Measurements from ENCODE around the gene ZFPM1. TPM values are rescaled to one million over a fixed set of nuclear protein-coding genes. Genes with fewer than 3 reads are reported as not detected.

The ZFPM1 gene
- total RNA-seq, 1 experiment from 2014 or later: 14.6 TPM

- Histone ChIP-seq H3K36me3 (ENCODE audit: control insufficient read depth in 1 of 2, insufficient read depth in 2 of 2, low read length in 2 of 2) (no peaks in the 10 kb centered on the region), H3K79me2 (ENCODE audit: insufficient read depth, low read length) (no peaks in the 10 kb centered on the region), H3K9ac (ENCODE audit: low read length) (no peak overlapping the region), H3K9me2 (ENCODE audit: insufficient read depth) (no peaks in the 10 kb centered on the region), H3K27ac (ENCODE audit: low read depth, low read length) (no peak overlapping the region), H2AFZ (ENCODE audit: low read depth, low read length, poor library complexity, severe bottlenecking) (no peak overlapping the region), H3K4me3 (replicated peaks in 1 of 2; ENCODE audit: low read depth in 1 of 2, low read length in 2 of 2) (no peak overlapping the region), H3K4me2 (ENCODE audit: low read length) (no peak overlapping the region), H3K27me3 (ENCODE audit: insufficient read depth, low read length) (no peaks in the 10 kb centered on the region), H3K4me1 (ENCODE audit: control insufficient read depth in 1 of 2, insufficient read depth in 2 of 2, low read length in 2 of 2) (peaks cover 0 to 5% of the 10 kb centered on the region in 2 experiments; a peak in 1 of 4 replicates), H3K9me3 (ENCODE audit: control insufficient read depth in 1 of 2, insufficient read depth in 1 of 2, low read depth in 1 of 2, low read length in 2 of 2) (no peaks in the 10 kb centered on the region), H4K20me1 (ENCODE audit: insufficient read depth) (no peaks in the 10 kb centered on the region)
- intact Hi-C loops (cut with micrococcal nuclease): no loop called here
- TF ChIP-seq FOSL1 (IDR thresholded peaks at IDR 0.05; ENCODE audit: low read depth): no peak
- no peak for TF ChIP-seq ZBTB33 (IDR thresholded peaks at IDR 0.05; ENCODE audit: extremely low read depth, insufficient replicate concordance, low read length)
- TF ChIP-seq POLR2A (IDR thresholded peaks at IDR 0.05; ENCODE audit: borderline replicate concordance, extremely low read depth, insufficient read depth, insufficient read length): no peak
- no peak for TF ChIP-seq CTCF (IDR thresholded peaks at IDR 0.05 in 2 of 3, conservative IDR thresholded peaks at IDR 0.05 in 1 of 3; ENCODE audit: borderline replicate concordance in 1 of 3, insufficient read depth in 1 of 3, low read depth in 2 of 3, low read length in 2 of 3)
- no peak for TF ChIP-seq YY1 (IDR thresholded peaks at IDR 0.05; ENCODE audit: extremely low read depth, insufficient replicate concordance, low read depth, low read length)
- TF ChIP-seq EZH2 (IDR thresholded peaks at IDR 0.05): no peak
- no peak for TF ChIP-seq RAD21 (IDR thresholded peaks at IDR 0.05; ENCODE audit: low read depth)
- no peak for TF ChIP-seq JUND (IDR thresholded peaks at IDR 0.05)
- TF ChIP-seq ZNF274 (IDR thresholded peaks at IDR 0.05; ENCODE audit: low read depth, low read length): no peak
- no TSS peak for BruUV-seq (replicated peaks)
- no peak for ATAC-seq
- RAD21 ChIA-PET (ENCODE audit: low non-redundant PET in 1 of 2, low total read pairs in 2 of 2, uncharacterized antibody in 2 of 2, unreplicated experiment in 2 of 2): interaction anchor here in 1 of 2 experiments (0.7 kb wide), 1 partner anchor 42 kb away, joined by 3 read pairs; no protein-coding TSS in a partner anchor
- POLR2A ChIA-PET: no interaction called here
- CTCF ChIA-PET: no interaction called here
- no peak for DNase-seq (ENCODE audit: low read depth, low spot score)
Measured at GRCh38 chr16:88405216-88406060, 47.6 kb upstream of the ZFPM1 start.

All from HCT116 (cell line).